Suppressor macrophage (primary cell): ENCODE results near the gene POM121L12.

ENCODE experiments used
- DNase-seq, 4 experiments: peaks; one replicate each; pipeline ENCODE4 v3.0.0-alpha.2; 2020 to 2022
- total RNA-seq, 17 experiments: gene quantifications; one replicate each; lab custom pipeline; 2026; ENCODE audit warnings: mixed read lengths in 6 of 17, inconsistent platforms in 3 of 17; lab: John Stamatoyannopoulos, UW

Gene POM121L12
- total RNA-seq = 0 to 0.11 (median 0) reads per million in 17 experiments

GRCh38 chr7:53035499-53036412 is at the start of gene POM121L12:
Gene POM121L12, plus strand, starts transcription at chr7:53035633. Its CDS starts 39 bp downstream, at chr7:53035672.
- no peak for DNase-seq

GRCh38 chr7:52992001-52992400 is 43.4 kb upstream of the POM121L12 start:
- DNase-seq = no peak

- DNase-seq = no peak
These were observed 42.8 kb upstream of the POM121L12 start for GRCh38 chr7:52992479-52993162.

DNA sequence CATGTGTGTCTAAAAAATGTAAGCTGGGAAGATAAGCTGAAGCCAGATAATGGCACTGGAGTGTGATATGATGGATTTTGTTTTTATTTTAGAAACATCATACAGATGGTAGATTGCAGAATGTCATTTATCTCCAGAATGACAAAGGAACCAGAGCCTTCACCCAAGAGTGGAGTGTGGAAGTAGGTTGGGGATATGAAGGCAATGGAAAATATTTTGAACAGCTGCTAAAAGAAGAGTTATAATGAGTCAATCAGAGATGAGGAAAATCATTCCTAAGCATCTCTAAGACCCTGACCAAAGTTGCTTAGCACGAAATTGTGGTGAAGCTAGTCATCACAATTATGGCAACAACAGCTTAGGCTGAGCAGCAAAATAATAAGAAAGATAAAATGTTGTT is 39.8 kb upstream of the POM121L12 start:
- no peak for DNase-seq

- DNase-seq = no peak
These were observed 34.2 kb upstream of the POM121L12 start for GRCh38 chr7:53001221-53001620.

DNA sequence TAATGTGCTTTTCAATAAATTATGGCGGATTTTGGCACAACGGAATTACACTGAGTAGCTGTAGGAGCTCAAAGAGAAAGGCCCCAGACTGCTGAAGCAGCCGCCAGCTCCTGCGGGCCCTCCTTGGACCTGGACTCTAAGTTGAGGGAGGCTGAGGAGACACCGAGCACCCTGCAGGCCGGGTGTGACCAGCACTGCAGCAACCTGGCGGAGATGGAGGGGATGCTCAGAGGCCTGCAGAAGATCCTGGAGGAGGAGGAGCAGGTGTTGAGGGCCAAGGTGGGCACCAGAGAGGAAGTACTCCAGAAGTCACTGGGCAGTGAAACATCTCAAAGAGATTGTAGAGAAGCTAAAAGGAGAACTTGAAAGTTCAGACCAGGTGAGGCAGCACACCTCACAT is 33.0 kb upstream of the POM121L12 start:
- no peak for DNase-seq

DNA sequence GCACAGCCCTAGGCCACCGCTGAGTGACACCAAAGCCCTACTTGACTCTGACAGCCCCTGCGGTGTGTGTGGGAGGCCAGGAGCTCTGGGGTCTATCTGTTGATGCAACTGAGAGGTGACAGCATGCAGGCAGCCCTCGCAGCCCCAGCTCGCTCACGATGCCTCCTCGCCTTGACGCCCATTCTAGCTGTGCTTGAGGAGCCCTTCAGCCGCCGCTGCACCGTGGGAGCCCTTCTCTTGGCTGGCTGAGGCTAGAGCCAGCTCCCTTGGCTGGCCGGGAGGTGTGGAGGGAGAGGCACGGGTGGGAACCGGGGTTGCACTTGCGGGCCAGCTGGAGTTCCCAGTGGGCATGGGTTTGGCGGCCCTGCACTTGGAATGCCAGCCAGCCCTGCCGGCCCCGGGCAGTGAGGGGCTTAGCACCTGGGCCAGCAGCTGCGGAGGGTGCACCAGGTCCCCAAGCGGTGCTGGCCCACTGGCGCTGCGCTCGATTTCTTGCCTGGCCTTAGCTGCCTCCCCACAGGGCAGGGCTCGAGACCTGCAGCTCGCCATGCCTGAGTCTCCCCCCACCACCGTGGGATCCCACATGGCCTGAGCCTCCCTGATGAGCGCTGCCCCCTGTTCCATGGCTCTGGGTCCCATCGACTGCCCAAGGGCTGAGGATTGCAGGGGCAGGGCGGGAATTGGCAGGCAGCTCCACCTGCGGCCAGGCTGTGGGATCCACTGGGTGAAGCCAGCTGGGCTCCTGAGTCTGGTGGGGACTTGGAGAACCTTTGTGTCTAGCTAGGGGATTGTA is 31.6 kb upstream of the POM121L12 start:
- DNase-seq = no peak

- no peak for DNase-seq
These were observed 21.5 kb upstream of the POM121L12 start for GRCh38 chr7:53013925-53014324.

DNA sequence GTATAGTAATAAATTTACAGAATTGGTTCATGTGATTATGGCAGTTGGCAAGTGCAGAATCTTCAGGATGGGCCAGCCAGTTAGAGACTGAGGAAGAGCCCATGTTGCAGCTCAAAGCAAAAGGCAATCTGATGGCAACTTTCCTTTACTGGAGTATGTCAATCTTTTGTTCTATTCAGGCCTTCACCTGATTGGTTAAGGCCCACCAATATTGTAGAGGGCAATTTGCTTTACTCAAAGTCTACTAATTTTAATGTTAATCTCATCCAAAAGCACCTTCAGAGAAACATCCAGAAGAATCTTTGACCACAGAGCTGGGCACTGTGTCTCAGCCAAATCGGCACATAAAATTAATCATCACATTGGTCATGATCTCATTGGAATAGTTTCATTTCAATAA is 20.0 kb upstream of the POM121L12 start:
- DNase-seq = no peak

- DNase-seq = no peak
These were observed 12.5 kb upstream of the POM121L12 start for GRCh38 chr7:53022893-53023292.

- no peak for DNase-seq
These were observed 13.2 kb downstream of the POM121L12 start for GRCh38 chr7:53048638-53049037.

- DNase-seq = no peak
These were observed 15.0 kb downstream of the POM121L12 start for GRCh38 chr7:53050433-53050832.

- no peak for DNase-seq
These were observed 24.2 kb downstream of the POM121L12 start for GRCh38 chr7:53059591-53059990.

- DNase-seq = no peak
These were observed 24.6 kb downstream of the POM121L12 start for GRCh38 chr7:53060066-53060465.

- no peak for DNase-seq
These were observed 27.4 kb downstream of the POM121L12 start for GRCh38 chr7:53062796-53063195.

DNA sequence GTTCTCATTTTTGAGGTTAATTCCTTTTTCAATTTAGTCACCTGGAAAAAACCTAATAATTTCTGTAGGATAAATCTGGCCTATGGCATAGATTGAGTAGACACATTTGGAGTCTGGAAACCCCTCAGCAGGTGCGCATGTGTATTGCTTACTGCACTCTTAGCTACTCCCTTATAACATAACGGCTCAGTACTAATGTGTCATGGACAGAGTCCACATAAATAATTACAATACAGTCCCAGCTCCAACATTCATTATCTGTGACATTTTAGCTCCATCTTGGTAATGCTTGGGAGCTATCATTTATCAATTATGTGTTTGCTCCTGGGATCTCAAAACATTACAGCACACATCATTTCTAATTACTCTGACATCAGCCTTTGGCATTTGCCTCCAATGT is 33.2 kb downstream of the POM121L12 start:
- no peak for DNase-seq

DNA sequence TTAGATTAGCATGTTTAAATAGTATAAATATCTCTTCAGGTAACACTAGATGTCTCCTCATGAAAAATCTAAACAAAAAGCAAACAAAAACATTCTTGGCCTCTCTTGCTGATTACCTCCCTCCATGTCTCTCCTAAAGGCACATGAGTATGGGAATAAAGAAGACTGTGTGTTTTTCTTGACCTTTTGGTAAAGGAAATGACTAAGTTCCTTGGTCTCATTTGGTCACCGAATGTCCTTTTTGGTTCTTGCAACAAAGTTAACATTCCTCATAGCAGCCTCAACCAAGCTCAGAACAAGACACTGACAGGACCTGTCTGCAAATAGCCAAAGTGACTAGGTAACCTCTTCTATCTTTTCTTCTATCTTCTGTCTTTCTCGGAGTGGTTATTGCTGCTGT is 35.5 kb downstream of the POM121L12 start:
- DNase-seq = no peak
